NCI-H2171 treated with DMSO at 0.1 percent for 48 hours (cell line): ENCODE measurements around the gene RAD51B.
A peak's percentile ranks its signal among the peaks of the same experiment; 100 is the strongest.

Source experiments
- DNase-seq: peaks from one replicate; lab custom pipeline; 2025; lab: John Stamatoyannopoulos, UW

The RAD51B gene

GRCh38 chr14:68145539-68145938 is 326.0 kb downstream of the RAD51B start:
- no peak for DNase-seq

GRCh38 chr14:68146818-68147217 is 327.2 kb downstream of the RAD51B start:
- DNase-seq, result peak; percentile 23

GRCh38 chr14:68147303-68147702 is 327.7 kb downstream of the RAD51B start:
- peak; percentile 81 for DNase-seq

- DNase-seq, result no peak
Measured at GRCh38 chr14:68148276-68148675, 328.7 kb downstream of the RAD51B start.

- DNase-seq, result no peak
Measured at GRCh38 chr14:68148763-68149162, 329.2 kb downstream of the RAD51B start.

GRCh38 chr14:68153275-68153674 is 333.7 kb downstream of the RAD51B start:
- no peak for DNase-seq

- no peak for DNase-seq
Measured at GRCh38 chr14:68154275-68154674, 334.7 kb downstream of the RAD51B start.

GRCh38 chr14:68157971-68158371 is 338.4 kb downstream of the RAD51B start:
- no peak for DNase-seq

- no peak for DNase-seq
Measured at GRCh38 chr14:68158640-68159039, 339.1 kb downstream of the RAD51B start.

GRCh38 chr14:68159701-68160633 is 340.4 kb downstream of the RAD51B start:
- no peak for DNase-seq

GRCh38 chr14:68160779-68161546 is 341.4 kb downstream of the RAD51B start:
- no peak for DNase-seq

GRCh38 chr14:68162887-68163286 is 343.3 kb downstream of the RAD51B start:
- no peak for DNase-seq

- no peak for DNase-seq
Measured at GRCh38 chr14:68164711-68165113, 345.1 kb downstream of the RAD51B start.

- no peak for DNase-seq
Measured at GRCh38 chr14:68165274-68165843, 345.8 kb downstream of the RAD51B start.

- DNase-seq, result no peak
Measured at GRCh38 chr14:68166731-68167382, 347.3 kb downstream of the RAD51B start.

GRCh38 chr14:68167383-68168087 is 348.0 kb downstream of the RAD51B start:
- DNase-seq, result no peak

- no peak for DNase-seq
Measured at GRCh38 chr14:68168460-68169109, 349.0 kb downstream of the RAD51B start.

GRCh38 chr14:68172216-68172615 is 352.6 kb downstream of the RAD51B start:
- DNase-seq, result no peak

GRCh38 chr14:68172627-68173026 is 353.0 kb downstream of the RAD51B start:
- no peak for DNase-seq

- DNase-seq, result no peak
Measured at GRCh38 chr14:68173227-68173972, 353.8 kb downstream of the RAD51B start.
